HCT116 (cell line): ENCODE data around the gene CLDN14. TPM values are rescaled to one million over a fixed set of nuclear protein-coding genes. Genes with fewer than 3 reads are reported as not detected.

Source experiments
- ATAC-seq: fragments of 200-7000 bp; cut with Tn5 transposase; 2 replicates; pipeline ENCODE4 v1.9.1; 2020; ENCODE audit warnings: mild to moderate bottlenecking, moderate library complexity
- BruUV-seq: library from RNA; stranded (reverse); fragments of 400-500 nt; replicated peaks from 2 replicates; lab custom pipeline; 2021; lab: Mats Ljungman, UMichigan
- CTCF ChIA-PET: fragments of 300-600 bp; sonication (Branson Sonifier 250); formaldehyde crosslinking; loops from one replicate; lab custom pipeline; 2021; ENCODE audit warnings: antibody characterized with exemption; lab: Charles Lee
- POLR2A ChIA-PET: fragments of 300-600, 350-600 bp; sonication (Branson Sonifier 250); formaldehyde crosslinking; loops from one replicate; lab custom pipeline; 2021; ENCODE audit warnings: antibody characterized with exemption; lab: Charles Lee
- RAD21 ChIA-PET, 2 experiments: fragments of 300-600 bp; sonication (Branson Sonifier 250); formaldehyde crosslinking; loops; one replicate each; lab custom pipeline; 2023; ENCODE audit warnings: low total read pairs in 2 of 2; ENCODE audit not compliant: uncharacterized antibody in 2 of 2, unreplicated experiment in 2 of 2, low non-redundant PET in 1 of 2; lab: Charles Lee
- DNase-seq: peaks from one replicate; pipeline ENCODE4 v3.0.0-alpha.2; 2010; ENCODE audit warnings: low read depth, low spot score
- H2AFZ ChIP-seq: fragments of 200-600 bp; shearing (Covaris generic), sonication (generic); 2 replicates; pipeline ENCODE4 v1.6.1; 2017; ENCODE audit warnings: low read depth, mixed run types, mixed read lengths, antibody characterized with exemption, low read length; ENCODE audit not compliant: poor library complexity, severe bottlenecking
- H3K27ac ChIP-seq: 2 replicates; pipeline ENCODE4 v1.5.1; 2012; ENCODE audit warnings: low read depth, low read length
- H3K27me3 ChIP-seq: fragments of 200-600 bp; sonication (generic); 2 replicates; pipeline ENCODE4 v1.6.1; 2016; ENCODE audit warnings: mixed run types, low read length, mixed read lengths; ENCODE audit not compliant: insufficient read depth
- H3K36me3 ChIP-seq, 2 experiments: fragments of 200-500 bp in 1 of 2; fragments of 200-600 bp in 1 of 2; sonication (Bioruptor generic) in 1 of 2; sonication (generic) in 1 of 2; 2 replicates each; pipeline versions ENCODE4 v1.5.1 to v1.6.1; 2014 to 2016; ENCODE audit warnings: low read length in 2 of 2, inconsistent platforms in 1 of 2, mixed read lengths in 1 of 2, mixed run types in 1 of 2; ENCODE audit not compliant: insufficient read depth in 2 of 2, control insufficient read depth in 1 of 2
- H3K4me1 ChIP-seq, 2 experiments: fragments of 200-600 bp in 1 of 2; sonication (generic) in 1 of 2; 2 replicates each; pipeline versions ENCODE4 v1.5.1 to v1.6.1; 2012 to 2017; ENCODE audit warnings: low read length in 2 of 2, inconsistent platforms in 1 of 2, mild to moderate bottlenecking in 1 of 2, mixed read lengths in 1 of 2, mixed run types in 1 of 2, moderate library complexity in 1 of 2; ENCODE audit not compliant: insufficient read depth in 2 of 2, control insufficient read depth in 1 of 2
- H3K4me2 ChIP-seq: fragments of 200-600 bp; sonication (generic); 2 replicates; pipeline ENCODE4 v1.6.1; 2017; ENCODE audit warnings: mixed run types, low read length, mixed read lengths
- H3K4me3 ChIP-seq, 2 experiments: fragments of 200-600 bp in 1 of 2; sonication (generic) in 1 of 2; replicated peaks in 1 of 2; 2 replicates each; pipeline ENCODE4 v1.5.1; 2011 to 2016; ENCODE audit warnings: low read length in 2 of 2, control low read depth in 1 of 2, low read depth in 1 of 2, mild to moderate bottlenecking in 1 of 2, mixed read lengths in 1 of 2, mixed run types in 1 of 2
- H3K79me2 ChIP-seq: fragments of 200-600 bp; sonication (generic); 2 replicates; pipeline ENCODE4 v1.6.1; 2017; ENCODE audit warnings: mild to moderate bottlenecking, mixed run types, low read length, moderate library complexity, mixed read lengths; ENCODE audit not compliant: insufficient read depth
- H3K9ac ChIP-seq: fragments of 200-600 bp; sonication (generic); 2 replicates; pipeline ENCODE4 v1.6.1; 2016; ENCODE audit warnings: low read length, mixed read lengths
- H3K9me2 ChIP-seq: fragments of 200-600 bp; sonication (generic), shearing (Covaris generic); 2 replicates; pipeline ENCODE4 v1.6.1; 2017; ENCODE audit warnings: mixed run types, mild to moderate bottlenecking, moderate library complexity; ENCODE audit not compliant: insufficient read depth
- H3K9me3 ChIP-seq, 2 experiments: fragments of 200-500 bp in 1 of 2; fragments of 200-600 bp in 1 of 2; sonication (Bioruptor generic) in 1 of 2; sonication (generic) in 1 of 2; 2 replicates each; pipeline ENCODE4 v1.6.1; 2014 to 2017; ENCODE audit warnings: low read length in 2 of 2, mixed read lengths in 2 of 2, inconsistent platforms in 1 of 2, low read depth in 1 of 2, mild to moderate bottlenecking in 1 of 2, mixed run types in 1 of 2, moderate library complexity in 1 of 2; ENCODE audit not compliant: control insufficient read depth in 1 of 2, insufficient read depth in 1 of 2
- H4K20me1 ChIP-seq: fragments of 200-600 bp; sonication (generic), shearing (Covaris generic); 2 replicates; pipeline ENCODE4 v1.6.1; 2017; ENCODE audit warnings: mixed run types, mild to moderate bottlenecking, moderate library complexity; ENCODE audit not compliant: insufficient read depth
- ATF3 ChIP-seq: IDR thresholded peaks from 2 replicates; pipeline ENCODE4 v1.6.1; 2012
- CEBPB ChIP-seq: IDR thresholded peaks from 2 replicates; pipeline ENCODE4 v1.6.1; 2012; ENCODE audit warnings: low read depth
- ELF1 ChIP-seq: IDR thresholded peaks from 2 replicates; pipeline ENCODE4 v1.6.1; 2012; ENCODE audit warnings: low read depth, borderline replicate concordance
- JUND ChIP-seq: IDR thresholded peaks from 2 replicates; pipeline ENCODE4 v1.6.1; 2012
- MAX ChIP-seq: IDR thresholded peaks from 2 replicates; pipeline ENCODE4 v1.6.1; 2012
- POLR2AphosphoS5 ChIP-seq: IDR thresholded peaks from 2 replicates; pipeline ENCODE4 v1.6.1; 2011; ENCODE audit warnings: mild to moderate bottlenecking, low read depth, low read length, moderate library complexity
- RAD21 ChIP-seq: IDR thresholded peaks from 2 replicates; pipeline ENCODE4 v1.6.1; 2012; ENCODE audit warnings: low read depth, mild to moderate bottlenecking
- SP1 ChIP-seq: IDR thresholded peaks from 2 replicates; pipeline ENCODE4 v1.6.1; 2012; ENCODE audit warnings: low read depth
- SRF ChIP-seq: IDR thresholded peaks from 2 replicates; pipeline ENCODE4 v1.6.1; 2012; ENCODE audit warnings: low read depth
- TCF7L2 ChIP-seq: IDR thresholded peaks from 2 replicates; pipeline ENCODE4 v1.7.0; 2011; ENCODE audit warnings: borderline replicate concordance, inconsistent platforms; ENCODE audit not compliant: insufficient read depth, insufficient read length; ENCODE audit errors: extremely low read depth
- ZFX ChIP-seq: fragments of 450-650 bp; IDR thresholded peaks from 2 replicates; pipeline ENCODE4 v1.6.1; 2017
- intact Hi-C: fragments of 100-400 bp; cut with micrococcal nuclease; formaldehyde crosslinking; loops from 2 replicates; pipeline ENCODE4 v1.10.0; 2022
- total RNA-seq: library from RNA; stranded (reverse); gene quantifications from one replicate; pipeline ENCODE4 v1.2.1, GENCODE V29; 2021; ENCODE audit not compliant: unreplicated experiment

Gene CLDN14
- total RNA-seq, 1 experiment from 2014 or later: not detected

GRCh38 chr21:36431252-36431651, 48.7 kb downstream of the CLDN14 start:
- ATAC-seq (no peak), DNase-seq (no peak)
- ChIA-PET POLR2A (no interaction called here), CTCF (interaction anchor here (1.1 kb wide), 1 partner anchor 10 kb away, joined by 4 read pairs; no protein-coding TSS in a partner anchor), RAD21 (no interaction called here)
- Histone ChIP-seq H3K27ac (no peak overlapping the region), H3K9me3 (no peaks in the 10 kb centered on the region), H3K4me1 (peaks cover 22 to 40% of the 10 kb centered on the region in 2 experiments), H3K36me3 (no peaks in the 10 kb centered on the region), H3K27me3 (no peaks in the 10 kb centered on the region), H2AFZ (no peak overlapping the region), H3K79me2 (no peaks in the 10 kb centered on the region), H4K20me1 (no peaks in the 10 kb centered on the region), H3K9me2 (no peaks in the 10 kb centered on the region), H3K4me2 (peak overlapping the region; percentile 72; the same call in 1 of the 2 replicates), H3K4me3 (no peak overlapping the region), H3K9ac (no peak overlapping the region)
- intact Hi-C loops: no loop called here
- no TSS peak for BruUV-seq
- TF ChIP-seq ELF1 (no peak), RAD21 (no peak)

GRCh38 chr21:36430841-36431240, 49.1 kb downstream of the CLDN14 start:
- Histone ChIP-seq H3K79me2 (no peaks in the 10 kb centered on the region), H3K9me2 (no peaks in the 10 kb centered on the region), H3K4me2 (peak overlapping the region; percentile 72), H3K27me3 (no peaks in the 10 kb centered on the region), H4K20me1 (no peaks in the 10 kb centered on the region), H3K4me3 (peak overlapping the region in 1 of 2 experiments; percentile 6; a peak in 1 of 4 replicates), H3K27ac (peak overlapping the region; percentile 77), H3K4me1 (peaks cover 22 to 40% of the 10 kb centered on the region in 2 experiments), H3K36me3 (no peaks in the 10 kb centered on the region), H3K9ac (peak overlapping the region; percentile 57; the same call in 1 of the 2 replicates), H3K9me3 (no peaks in the 10 kb centered on the region), H2AFZ (no peak overlapping the region)
- DNase-seq (no peak), ATAC-seq (no peak)
- intact Hi-C loops: no loop called here
- ChIA-PET CTCF (interaction anchor here (1.1 kb wide), 1 partner anchor 9 kb away, joined by 4 read pairs; no protein-coding TSS in a partner anchor), RAD21 (no interaction called here), POLR2A (interaction anchor here (1.3 kb wide), 1 partner anchor 10 kb away, joined by 4 read pairs; no protein-coding TSS in a partner anchor)
- BruUV-seq: no TSS peak
- TF ChIP-seq ATF3 (no peak), JUND (no peak), TCF7L2 (no peak), ZFX (no peak), CEBPB (no peak), SP1 (no peak), SRF (no peak), POLR2AphosphoS5 (no peak), MAX (no peak)
